GM21619 (cell line): Measurements from ENCODE around the gene HSPB7.
"Not testable (repeated sequence)": the region's sequence is repeated elsewhere in the genome, so short reads cannot be mapped to it uniquely, and the experiment has no call there.

ENCODE experiments used
- ATAC-seq: cut with Tn5 transposase; IDR thresholded peaks from one replicate; pipeline ENCODE4 v1.9.1; 2021; ENCODE audit not compliant: unreplicated experiment

HSPB7 gene

DNA sequence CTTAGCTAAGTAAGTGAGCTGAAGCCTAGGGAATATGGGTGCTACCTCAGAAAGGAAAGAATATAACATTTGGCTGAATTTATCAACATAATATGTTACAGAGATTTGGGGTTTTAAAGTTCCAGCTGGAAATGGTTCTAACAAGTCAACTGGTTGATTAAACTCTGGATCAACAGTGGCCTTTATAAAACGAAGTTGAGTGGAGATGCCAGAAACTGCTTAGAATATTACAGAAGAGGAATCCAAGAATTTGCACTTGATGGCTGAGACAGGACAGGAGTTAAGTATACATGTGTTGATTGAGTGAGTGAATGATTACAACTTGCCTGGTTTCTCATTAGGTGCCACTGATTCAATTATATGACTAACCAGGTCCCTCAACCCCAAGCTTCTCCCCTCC, 34.6 kb downstream of the HSPB7 start:
- ATAC-seq: no peak

DNA sequence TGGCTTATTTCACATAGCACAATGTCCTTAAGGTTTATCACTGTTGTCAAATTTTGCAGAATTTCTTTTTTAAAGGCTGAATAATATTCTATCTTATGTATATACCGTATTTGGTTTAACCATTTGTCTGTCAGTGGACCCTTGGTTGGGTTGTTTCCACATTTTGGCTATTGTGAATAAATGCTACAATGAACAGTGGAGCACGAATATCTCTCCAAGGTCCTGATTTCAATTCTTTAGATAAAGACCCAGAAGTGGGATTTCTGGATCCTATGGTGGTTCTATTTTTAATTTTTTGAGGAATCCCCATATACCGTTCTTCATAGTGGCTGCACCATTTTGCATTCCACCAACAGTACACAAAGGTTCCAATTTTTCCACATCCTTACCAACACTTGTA, 36.2 kb downstream of the HSPB7 start:
- no peak for ATAC-seq

DNA sequence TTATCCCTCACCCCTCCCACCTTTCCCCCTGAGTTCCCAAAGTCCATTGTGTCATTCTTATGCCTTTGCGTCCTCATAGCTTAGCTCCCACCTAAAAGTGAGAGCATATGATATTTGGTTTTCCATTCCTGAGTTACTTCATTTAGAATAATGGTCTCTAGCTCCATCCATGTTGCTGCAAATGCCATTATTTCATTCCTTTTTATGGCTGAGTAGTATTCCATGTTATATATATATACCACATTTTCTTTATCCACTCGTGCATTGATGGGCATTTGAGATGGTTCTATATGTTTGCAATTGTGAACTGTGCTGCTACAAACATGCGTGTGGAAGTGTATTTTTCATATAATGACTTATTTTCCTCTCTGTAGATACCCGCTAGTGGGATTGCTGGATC, 39.9 kb downstream of the HSPB7 start:
- not testable (repeated sequence) for ATAC-seq

DNA sequence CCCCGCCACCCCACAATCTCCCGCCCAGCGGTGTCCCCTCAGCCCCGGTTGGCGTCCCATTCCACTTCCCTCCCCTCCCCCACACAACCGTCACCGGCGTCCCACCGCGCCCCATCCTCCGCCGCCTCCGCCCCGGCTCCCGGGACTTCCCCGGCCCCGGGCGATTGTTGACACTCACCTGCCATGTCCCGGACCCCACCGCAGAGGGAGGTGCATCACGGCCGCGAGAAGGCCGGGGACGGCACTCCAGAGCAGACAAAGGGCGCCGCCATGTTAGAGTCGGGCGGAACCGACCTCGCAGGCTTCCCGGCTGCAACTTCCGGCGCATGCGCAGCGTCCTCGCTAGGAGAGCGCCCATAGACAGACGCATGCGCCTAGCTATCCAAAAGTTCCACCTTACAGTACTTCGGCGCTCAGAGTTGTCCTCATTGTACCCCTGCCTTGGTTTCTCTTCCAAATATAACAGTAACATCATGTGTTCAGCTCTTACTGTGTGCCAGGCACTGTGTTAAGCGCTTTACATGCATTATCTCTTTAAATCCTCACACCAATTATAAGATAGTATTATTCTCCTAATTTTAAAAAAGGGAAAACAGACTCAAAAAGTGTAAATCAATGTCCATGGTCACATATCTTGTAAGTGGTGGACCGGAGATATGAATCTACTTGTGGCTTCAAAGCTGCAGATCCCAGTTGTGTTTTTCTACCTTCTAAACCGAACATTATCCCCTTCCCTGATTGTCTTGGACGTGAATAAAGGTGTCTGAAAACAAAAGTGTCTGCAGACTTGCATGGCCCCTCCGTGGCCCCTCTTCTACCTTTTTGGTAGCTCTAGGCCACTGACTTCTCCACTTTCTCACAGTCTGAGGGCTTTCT, 41.8 kb downstream of the HSPB7 start, which contains the start of gene ZBTB17:
ZBTB17 (minus strand) TSS at position 297 of the 876 bp plus-strand sequence. CDS start 27,606 bp downstream, outside the sequence.
- ATAC-seq: peak; percentile 66

DNA sequence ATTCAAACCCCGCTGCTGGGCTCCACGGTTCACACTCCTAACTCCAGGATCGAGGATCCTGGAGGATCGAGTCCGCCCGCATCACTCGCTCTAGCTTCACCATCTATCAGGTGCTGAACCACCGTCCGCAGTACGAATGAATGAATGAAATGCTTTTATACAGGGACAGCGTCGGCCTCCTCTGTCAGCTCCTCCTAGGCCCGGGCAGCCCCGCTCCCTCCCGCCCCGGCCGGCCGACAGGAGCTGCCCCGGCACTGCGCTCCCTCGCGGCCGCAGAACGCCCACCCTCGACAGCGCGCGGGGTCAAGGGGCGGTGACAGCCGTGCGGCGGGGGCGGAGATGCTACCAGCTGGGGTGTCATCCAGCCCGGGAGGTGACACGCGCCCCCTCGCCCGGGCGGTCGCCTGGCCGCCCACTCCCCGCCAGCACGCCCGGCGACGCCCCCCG, 42.5 kb downstream of the HSPB7 start:
- peak; percentile 49 for ATAC-seq

DNA sequence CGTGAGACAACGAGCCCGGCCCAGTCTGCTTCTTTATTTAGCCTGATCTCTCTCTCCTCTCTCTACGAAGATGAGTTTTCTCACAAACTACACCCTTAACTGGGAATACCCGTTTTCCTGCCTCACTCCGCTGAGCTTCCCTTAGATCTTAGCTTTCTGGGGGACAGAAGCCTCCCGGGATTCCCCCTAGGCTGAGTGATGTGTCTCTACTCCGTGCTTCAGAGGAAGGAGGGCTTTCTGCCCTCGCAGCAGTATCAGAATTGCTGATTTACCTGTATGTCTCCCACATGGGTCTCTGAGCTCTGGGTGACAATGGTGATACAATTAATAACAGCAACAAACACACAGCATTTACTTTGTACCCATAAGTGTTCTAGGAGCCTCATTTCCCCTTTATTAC, 43.0 kb downstream of the HSPB7 start:
- no peak for ATAC-seq

DNA sequence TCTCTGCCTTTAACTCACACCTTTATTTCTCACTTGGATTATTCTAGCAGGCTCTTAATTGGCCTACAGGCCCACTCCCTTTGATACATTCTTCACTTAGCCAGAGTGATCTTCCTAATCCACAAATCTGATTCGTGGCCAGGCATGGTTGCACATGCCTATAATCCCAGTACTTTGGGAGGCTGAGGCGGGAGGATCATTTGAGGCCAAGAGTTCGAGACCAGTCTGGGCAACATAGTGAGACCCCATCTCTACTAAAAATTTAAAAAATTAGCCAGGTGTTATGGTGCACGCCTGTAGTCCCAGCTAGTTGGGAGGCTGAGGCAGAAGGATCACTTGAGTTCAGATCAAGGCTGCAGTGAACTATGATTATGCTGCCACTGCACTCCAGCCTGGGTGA, 44.1 kb downstream of the HSPB7 start:
- ATAC-seq: no peak

DNA sequence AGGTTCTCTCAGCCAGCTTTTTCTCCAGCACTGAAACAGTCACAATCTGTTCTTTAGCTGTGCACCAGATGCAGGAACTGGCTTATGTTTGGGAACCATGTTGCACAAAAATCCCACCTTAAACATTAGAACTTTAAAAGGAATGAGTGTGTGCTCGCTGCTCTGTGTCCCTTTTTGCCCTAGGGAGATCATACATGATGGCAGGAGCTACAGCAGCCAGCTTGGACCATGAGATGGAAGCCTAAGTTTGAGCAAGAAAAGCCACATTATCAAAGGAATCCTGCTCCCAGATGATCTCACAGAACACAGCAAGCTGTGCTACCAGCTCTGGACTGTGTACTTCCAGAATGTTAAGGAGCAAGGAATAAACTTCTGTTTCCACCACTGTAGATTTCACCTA, 45.4 kb downstream of the HSPB7 start:
- no peak for ATAC-seq

DNA sequence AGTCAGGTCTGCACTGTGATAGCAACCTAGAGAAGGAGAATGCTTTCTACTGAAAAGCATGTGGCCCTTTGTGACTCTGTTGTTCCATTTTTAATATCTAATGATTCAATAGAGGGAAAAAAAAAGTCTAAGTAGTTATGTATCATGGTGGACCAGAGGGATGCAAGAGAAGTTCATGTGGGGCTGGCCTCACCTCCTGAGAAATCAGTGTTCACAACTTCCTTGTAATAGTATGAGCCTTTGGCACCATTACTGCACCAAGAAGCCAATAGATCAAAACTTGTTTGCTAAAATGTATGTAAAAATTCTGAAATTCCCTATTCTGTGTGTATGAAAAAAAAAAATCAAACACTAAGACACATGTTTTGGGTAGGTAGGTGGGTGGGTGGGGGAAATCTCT, 46.9 kb downstream of the HSPB7 start:
- ATAC-seq: no peak

DNA sequence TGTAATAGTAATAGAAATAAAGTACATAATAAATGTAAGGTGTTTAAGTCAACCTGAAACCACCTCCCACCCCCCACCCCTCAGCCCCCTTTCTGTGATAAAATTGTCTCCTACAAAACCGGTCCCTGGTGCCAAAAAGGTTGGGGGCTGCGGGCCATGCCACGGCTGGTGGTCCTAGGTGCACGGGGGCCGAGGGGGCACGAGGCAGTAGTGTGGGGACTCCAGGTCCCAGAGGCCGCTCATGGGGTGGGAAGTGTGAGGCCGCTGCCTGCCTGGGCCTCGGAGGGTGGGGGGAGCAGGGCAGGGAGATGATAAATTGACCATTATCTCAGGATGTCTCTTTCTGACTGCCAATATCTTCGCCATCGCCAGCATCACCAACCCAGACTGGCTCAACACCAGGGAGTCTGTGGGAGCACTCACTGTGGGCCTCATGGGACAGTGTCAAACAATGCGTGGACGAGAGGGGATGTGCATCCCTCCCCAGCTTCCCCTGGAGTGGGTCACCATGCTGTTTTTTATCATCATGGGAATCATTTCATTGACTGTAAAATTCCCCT, 48.4 kb downstream of the HSPB7 start:
- ATAC-seq: no peak

DNA sequence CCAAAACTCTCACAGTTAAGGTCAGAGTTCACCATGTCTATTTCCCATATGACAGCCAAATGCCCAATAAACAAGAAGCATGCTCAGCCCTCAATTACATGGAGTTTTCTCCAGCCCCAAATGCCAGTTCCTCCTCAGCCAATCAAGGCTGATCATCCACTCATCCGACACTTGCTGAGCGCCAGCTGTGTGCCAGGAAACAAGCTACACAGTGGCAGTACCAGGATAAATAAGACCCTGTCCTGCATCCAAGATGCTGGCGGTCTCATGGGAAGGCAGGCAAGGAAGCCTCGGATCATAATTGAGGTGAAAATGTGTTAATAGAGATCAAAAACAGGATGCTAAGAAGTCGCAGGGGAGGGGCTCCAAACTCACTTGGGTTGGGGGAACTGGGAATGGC, 49.7 kb downstream of the HSPB7 start:
- ATAC-seq: no peak

DNA sequence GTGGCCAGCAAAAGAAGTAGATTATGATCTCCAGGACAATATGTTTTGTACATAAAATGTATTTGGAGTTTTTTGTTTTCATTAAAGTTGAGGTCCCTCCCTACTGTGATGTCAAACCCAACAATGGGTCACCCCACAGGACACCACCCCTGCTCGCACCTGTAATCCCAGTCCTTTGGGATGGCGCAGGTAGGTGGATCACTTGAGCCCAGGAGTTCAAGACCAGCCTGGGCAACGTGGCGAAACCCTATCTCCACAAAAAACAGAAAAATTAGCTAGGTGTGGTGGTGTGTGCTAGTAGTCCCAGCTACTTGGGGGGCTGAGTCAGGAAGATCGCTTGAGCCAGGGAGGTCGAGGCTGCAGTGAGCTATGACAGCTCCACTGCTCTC, 50.9 kb downstream of the HSPB7 start:
- ATAC-seq: no peak

DNA sequence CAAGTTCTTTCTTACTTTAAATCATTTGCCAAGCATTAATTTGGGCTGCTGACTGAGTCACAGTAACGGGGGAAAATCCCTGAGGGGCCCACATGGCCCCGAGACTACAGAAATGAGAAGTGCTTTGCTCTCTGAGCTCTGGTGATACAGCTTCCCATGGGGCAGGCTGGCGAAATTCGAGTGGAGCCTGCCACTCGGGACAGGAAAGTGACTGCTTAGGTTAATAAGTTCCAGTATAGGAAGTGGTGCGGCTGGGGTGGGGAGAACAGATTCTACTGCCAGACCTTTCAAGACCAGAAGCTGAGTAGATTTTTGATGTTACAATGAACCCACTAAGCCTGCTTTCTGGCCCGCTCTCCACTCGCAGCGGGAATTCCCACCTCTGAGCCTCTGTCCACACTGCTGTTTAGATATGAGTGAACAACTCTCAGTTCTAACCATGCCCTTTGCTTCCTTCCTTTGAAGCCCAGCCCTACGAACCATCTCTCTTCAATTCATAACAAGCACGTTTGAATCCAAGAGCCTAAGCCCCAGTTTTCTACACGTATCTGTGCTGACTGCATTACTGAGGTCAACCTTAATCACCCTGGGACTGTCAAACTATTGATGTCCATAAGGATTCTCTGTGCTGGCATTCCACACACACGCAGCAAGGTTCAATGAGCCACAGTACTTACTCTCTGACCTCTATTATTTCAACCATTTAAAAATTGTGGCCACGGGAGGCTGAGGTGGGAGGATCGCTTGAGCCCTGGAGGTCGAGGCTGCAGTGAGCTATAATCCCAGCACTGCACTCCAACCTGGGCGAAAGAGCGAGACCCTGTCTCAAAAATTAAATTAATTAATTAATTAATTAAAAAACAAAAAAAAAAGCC, 51.5 kb downstream of the HSPB7 start:
- ATAC-seq: peak; percentile 74

DNA sequence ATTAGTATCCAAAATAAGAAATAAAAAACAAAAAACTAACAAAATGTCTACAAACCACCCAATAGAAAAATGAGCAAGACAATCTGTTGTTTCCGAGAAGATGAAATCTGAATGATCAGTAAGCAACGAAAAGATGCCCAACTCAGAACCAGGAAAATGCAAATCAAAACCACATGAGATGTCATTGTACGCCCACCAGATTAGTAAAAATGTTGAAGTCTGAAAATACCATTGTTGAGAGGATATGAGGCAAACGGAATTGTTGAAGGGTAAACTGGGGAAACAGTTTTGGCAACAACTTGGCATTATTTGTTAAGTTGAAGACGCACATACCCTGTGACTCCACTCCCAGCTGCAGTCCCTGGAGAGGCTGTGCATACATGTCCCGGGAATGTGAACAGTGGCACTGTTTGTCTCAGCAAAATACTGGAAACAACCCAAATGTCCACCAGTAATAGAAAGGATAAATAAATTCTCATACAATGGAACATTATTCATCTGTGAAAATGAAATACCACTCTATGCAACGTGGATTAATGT, 52.5 kb downstream of the HSPB7 start:
- no peak for ATAC-seq
